ENCODE results near the gene ORM2.

DNA sequence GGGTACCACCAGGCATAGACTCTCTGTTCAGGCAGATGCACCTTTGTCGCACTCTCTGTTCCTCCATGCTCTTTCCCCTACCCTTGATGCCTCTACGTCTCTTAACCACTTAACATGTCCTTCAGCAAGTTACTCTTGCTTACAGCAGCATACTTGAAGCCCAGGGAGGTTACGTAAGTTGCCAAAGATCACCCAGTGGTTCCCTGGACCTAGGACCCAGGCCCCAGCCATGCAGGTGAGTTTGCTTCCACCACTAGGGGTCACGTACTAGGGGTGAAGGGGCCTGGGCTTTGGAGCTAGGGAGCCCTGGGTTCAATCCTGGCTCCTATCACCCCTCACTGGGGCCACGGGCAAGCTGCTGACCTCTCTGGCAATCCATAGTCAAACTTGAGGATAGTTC, 49.2 kb downstream of the ORM2 start:
- TF ChIP-seq EZH2 (IDR thresholded peaks at IDR 0.05; ENCODE audit: borderline replicate concordance, low read depth, low read length) (no peak), FOSL1 (tag; conservative IDR thresholded peaks at IDR 0.05) (no peak), BMI1 (IDR thresholded peaks at IDR 0.05; ENCODE audit: low read length) (no peak), JUND (IDR thresholded peaks at IDR 0.05; ENCODE audit: borderline replicate concordance, low read depth, low read length) (no peak), JUND (tag; IDR thresholded peaks at IDR 0.05; ENCODE audit: borderline replicate concordance, low read depth, low read length) (no peak), POLR2A (conservative IDR thresholded peaks at IDR 0.05) (no peak), ERF (CRISPR knock-in tag; IDR thresholded peaks at IDR 0.05) (no peak), ZNF518B (CRISPR knock-in tag; IDR thresholded peaks at IDR 0.05) (no peak), HCFC1 (IDR thresholded peaks at IDR 0.05; ENCODE audit: low read depth, low read length) (no peak), POLR2AphosphoS5 (IDR thresholded peaks at IDR 0.05; ENCODE audit: control insufficient read depth, insufficient read depth, low read depth, low read length) (no peak)
- TF ChIP-seq, protein P1, sequence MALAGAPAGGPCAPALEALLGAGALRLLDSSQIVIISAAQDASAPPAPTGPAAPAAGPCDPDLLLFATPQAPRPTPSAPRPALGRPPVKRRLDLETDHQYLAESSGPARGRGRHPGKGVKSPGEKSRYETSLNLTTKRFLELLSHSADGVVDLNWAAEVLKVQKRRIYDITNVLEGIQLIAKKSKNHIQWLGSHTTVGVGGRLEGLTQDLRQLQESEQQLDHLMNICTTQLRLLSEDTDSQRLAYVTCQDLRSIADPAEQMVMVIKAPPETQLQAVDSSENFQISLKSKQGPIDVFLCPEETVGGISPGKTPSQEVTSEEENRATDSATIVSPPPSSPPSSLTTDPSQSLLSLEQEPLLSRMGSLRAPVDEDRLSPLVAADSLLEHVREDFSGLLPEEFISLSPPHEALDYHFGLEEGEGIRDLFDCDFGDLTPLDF (CRISPR knock-in tag; IDR thresholded peaks at IDR 0.05): no peak
- TF ChIP-seq, protein P2, sequence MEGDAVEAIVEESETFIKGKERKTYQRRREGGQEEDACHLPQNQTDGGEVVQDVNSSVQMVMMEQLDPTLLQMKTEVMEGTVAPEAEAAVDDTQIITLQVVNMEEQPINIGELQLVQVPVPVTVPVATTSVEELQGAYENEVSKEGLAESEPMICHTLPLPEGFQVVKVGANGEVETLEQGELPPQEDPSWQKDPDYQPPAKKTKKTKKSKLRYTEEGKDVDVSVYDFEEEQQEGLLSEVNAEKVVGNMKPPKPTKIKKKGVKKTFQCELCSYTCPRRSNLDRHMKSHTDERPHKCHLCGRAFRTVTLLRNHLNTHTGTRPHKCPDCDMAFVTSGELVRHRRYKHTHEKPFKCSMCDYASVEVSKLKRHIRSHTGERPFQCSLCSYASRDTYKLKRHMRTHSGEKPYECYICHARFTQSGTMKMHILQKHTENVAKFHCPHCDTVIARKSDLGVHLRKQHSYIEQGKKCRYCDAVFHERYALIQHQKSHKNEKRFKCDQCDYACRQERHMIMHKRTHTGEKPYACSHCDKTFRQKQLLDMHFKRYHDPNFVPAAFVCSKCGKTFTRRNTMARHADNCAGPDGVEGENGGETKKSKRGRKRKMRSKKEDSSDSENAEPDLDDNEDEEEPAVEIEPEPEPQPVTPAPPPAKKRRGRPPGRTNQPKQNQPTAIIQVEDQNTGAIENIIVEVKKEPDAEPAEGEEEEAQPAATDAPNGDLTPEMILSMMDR (IDR thresholded peaks at IDR 0.05 in 2 of 3, conservative IDR thresholded peaks at IDR 0.05 in 1 of 3; ENCODE audit: insufficient read depth in 2 of 3, low read depth in 1 of 3, low read length in 3 of 3): no peak

Measured in K562 (cell line).